Activated T-cell treated with anti-CD3 and anti-CD28 coated beads for 1 hour (primary cell): ENCODE results near the gene APLP2.
"Not testable (repeated sequence)": the region's sequence is repeated elsewhere in the genome, so short reads cannot be mapped to it uniquely, and the experiment has no call there.

Source experiments
- DNase-seq: peaks from one replicate; pipeline ENCODE4 v3.0.0-alpha.2; 2020; ENCODE audit warnings: low read depth

Gene APLP2

DNA sequence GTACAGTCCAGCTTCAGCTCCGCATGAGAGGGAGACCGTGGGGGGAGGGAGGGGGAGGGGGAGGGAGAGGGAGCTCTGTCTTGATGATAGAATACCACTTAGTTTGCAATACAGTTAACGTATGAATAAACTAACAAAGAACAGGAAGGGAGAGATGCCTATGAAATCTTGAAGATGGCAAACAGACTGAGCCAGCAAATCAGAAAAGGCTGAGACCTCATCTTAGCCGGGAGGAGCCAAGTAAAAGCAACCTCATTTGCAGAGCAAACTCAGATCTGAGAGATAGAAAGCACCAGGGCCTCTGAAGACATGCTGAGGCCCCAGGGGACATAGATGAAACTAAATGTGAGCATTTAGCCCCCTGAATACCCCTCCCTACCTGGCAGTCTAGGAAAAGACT is 23.0 kb downstream of the APLP2 start:
- no peak for DNase-seq

DNA sequence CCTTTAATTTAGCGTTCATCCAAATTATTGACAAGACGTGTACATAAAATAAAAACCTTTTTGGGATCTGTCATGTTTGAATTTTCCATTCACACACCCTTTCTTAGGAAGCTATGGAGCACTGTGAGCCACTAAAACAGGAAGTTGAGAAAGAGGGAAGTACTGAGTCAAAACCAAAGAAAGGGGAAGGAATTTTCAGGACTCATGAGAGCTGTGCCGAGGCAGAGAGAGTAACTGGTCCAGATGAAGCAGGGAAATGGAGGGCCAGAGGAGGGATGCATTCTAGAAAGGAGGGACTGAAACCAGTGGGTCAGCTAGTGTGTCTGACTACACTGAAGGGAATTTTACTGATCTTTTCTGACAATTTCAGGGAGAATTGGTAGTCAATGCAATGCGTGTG is 24.9 kb downstream of the APLP2 start:
- DNase-seq: no peak

DNA sequence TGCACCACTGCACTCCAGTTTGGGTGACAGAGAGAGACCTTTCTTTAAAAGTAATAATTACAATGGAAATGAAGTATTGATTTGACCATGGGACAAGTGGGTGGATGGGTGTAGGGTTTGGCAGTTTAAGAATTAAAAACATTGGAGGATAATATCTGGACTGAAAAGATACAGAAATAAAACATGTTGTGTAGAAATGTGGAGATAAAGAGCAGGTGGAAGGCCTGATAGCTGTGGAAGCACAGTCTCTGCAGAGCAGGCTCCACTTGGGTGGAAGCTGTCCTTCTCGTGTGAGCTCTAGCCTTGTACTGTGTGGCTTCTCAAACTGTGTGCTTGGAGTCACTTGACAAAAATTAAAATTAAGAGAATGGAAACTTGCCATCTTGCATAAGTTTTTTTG is 25.6 kb downstream of the APLP2 start:
- no peak for DNase-seq

DNA sequence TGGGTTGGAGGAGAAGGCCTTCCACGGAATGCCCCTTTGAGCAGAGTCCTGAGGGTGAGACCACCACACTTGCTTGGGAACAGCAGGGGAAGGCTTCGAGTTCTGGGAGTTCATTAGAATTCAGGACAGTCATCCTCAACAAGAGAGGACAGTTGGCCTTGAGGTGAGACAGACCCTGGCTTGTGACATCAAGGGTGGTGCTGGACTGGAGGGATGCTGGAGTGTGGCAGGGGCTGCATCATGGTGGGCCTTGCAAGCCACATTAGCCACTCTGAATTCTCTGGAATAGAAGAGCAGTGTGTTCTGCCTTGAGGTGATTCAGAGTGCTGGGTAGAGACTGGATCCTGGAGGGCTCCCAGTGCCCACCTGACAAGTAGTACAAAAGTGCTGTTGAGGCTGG is 26.3 kb downstream of the APLP2 start:
- no peak for DNase-seq

DNA sequence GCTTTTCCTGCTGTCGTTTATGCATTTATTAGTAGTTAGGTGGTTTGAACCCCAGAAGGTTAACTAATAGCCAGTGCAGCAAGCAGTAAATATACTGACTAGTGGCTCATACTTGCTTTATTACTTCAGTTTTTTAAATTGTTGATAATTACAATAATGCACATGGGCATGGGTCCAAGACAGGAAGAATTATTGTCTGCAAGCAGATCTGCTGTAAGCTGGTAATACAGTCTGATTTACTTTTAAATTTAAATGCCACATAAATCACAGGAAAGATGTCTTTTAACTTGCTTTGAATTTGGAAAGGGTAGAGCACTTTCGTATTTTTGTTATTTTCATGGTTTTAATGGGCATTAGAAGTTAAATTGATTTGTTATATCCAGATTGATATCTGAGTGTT is 27.1 kb downstream of the APLP2 start:
- DNase-seq: no peak

DNA sequence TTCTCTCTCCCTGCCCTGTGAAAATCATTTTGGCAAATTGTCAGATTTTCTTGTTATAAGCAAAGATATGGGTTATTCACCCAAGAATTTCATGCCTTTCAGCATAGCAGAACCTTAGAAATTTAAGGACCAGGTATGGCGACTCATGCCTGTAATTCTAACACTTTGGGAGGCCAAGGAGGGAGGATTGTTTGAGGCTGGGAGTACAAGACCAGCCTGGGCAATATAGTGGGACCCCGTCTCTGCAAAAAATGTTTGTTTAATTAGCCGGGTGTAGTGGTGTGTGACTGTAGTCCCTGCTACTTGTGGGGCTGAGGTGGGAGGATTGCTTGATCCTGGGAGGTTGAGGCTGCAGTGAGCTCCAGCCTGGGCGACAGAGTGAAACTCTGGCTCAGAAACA is 27.6 kb downstream of the APLP2 start:
- no peak for DNase-seq

DNA sequence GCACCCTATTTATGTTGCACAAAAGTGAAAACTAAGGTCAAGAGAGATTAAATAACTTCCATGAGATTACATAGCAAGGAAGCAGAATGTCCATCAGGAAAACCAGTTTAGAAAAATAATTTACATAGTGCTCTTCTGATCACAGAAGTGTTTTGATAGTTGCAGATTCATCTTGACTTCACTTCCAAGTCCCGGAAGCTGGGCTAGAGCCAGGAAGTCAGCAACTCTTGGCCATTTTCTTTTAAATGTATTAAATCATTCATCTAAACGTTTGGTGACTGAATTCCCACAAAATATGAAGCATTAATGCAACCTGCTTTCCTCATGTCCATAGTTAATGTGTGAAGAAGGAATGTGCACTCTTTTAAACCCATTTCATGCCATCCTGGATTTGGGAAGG is 29.7 kb downstream of the APLP2 start:
- DNase-seq: no peak

DNA sequence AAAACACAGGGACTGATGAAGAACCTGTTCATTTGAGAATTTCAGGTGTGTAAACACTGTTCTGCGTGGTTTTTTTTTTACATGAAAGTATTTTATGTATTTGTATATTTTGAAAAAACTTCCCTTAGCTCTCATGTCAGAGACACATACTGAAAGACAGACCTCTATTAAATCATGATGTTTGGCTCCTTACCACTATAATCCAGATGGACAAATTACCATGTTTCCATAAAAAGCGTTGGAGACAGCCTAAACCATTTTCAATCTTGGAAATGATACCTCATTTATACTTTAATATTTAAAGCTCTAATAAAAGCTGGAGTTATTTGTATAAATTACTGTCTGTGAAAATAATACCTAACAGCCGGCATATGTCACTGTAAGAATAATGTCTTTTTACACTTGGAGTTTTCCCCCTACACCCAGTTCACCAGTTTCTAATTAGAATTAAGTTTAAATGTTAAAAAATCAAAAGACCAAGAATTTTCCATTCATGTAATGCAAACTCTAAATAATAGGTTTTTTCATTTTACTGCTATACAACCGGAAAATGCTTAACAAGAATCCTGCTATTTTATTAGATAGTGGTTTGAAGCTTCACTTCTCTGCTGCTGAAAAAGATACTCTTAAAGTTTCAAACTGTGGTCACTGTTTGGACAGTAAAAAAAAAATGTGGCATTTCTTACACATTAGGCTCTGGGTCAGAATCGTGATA is 30.8 kb downstream of the APLP2 start:
- no peak for DNase-seq

DNA sequence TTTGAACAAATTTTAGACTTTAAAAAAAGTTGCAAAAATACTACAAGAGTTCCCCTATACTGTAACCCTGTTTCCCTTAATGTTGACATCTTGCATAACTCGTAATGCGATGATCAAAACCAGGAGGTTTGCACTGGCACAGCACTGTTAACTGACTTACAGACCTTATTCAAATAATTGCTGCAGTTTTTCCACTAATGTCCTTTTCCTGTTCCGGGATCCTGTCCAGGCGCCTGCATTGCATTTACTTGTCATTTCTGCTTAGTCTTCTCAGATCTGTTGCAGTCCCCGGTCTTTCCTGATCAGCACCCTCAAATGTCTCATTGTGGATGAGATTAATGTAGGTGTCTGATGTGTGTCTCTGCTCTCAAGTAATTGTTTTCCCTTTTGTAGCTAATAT is 32.0 kb downstream of the APLP2 start:
- DNase-seq: no peak

DNA sequence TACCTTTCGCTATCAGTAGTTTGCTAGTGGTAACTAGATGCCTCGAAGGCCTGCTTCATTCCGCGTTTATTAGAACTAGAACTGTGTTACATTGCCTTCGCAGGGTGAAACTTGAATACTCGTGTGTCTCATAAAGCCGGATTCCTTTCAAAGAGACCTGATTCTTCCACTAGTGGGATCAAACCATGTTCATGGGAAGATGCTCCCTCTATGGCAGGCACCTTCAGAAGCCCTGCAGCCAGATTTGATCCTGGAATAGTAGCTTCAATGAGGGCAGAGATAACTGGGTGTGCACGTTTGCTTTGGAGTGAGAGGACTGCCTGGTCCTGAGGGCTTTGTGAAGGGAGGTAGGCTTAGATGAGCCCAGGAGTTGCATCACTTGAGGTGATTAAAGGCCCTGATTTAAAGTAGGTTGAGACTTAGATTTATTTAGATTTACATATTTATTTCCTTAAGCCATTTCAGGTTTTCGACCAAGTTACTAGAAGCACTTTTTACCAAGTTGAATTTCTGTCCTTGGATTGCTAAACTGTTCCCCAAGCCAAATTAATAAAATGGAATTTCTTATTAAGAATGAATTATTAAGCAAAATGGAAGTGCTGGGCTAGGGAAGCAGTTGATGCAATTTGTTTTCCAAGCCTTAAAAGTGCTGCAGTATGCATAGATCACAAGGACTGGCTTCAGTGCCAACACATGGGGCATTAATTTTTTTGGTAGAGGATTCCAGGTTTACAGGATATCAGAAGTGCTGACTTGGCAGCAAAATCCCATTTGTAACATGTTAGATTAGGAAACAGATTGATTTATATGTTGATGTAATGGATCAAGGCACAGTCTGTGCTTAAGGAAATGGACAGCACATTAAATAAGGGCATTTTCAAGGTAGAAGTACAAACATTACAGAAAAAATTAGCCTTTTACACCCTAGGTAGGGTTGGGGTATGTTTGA is 32.9 kb downstream of the APLP2 start:
- DNase-seq: no peak

DNA sequence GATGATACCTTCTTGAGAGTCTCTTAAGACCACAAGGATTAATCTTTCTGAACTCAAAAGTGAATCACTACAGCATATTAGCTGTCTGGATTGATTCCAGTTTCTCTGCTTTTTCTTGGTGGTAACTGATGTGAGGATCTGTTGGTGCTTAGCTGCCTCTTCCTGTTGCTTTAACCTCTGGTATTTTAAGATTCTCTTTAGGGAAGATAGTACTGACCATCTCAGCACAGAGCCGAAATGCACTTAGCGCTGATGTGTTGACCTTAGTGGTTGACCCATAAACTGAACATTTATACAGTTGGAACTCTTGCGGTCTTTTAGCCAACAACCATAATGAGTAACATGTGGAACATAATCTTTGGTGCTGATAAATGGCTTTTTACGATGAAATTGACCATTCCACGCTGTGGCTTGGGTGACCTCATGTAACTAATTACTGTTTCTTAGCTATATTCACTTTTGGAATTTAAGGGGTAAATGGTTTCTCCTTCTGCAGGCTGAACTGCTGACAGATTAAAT is 33.7 kb downstream of the APLP2 start:
- no peak for DNase-seq

DNA sequence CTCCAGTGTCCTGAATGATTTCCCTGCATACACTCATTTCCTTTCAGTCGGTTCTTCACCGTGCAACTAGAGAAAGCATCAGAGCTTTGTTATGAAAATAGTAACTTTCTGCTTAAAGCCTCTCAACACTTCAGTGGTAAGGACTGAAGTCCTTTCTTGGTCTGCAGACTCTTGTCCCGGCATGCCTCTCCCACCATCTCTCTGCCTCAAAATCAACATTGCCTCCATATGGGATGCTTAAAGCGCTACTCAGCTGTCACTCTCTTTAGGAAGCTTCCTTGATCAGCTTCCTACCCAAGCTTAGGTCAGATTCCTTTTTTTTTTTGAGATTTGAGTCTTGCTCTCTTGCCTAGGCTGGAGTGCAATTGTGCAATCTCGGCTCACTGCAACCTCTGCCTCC is 36.7 kb downstream of the APLP2 start:
- no peak for DNase-seq

DNA sequence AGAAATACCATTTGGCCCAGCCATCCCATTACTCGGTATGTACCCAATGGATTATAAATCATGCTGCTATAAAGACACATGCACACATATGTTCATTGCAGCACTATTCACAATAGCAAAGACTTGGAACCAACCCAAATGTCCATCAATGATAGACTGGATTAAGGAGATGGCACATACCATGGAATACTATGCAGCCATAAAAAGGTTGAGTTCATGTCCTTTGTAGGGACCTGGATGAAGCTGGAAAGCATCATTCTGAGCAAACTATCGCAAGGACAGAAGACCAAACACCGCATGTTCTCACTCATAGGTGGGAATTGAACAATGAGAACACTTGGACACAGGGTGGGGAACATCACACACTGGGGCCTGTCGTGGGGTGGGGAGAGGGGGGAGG is 39.0 kb downstream of the APLP2 start:
- not testable (repeated sequence) for DNase-seq

DNA sequence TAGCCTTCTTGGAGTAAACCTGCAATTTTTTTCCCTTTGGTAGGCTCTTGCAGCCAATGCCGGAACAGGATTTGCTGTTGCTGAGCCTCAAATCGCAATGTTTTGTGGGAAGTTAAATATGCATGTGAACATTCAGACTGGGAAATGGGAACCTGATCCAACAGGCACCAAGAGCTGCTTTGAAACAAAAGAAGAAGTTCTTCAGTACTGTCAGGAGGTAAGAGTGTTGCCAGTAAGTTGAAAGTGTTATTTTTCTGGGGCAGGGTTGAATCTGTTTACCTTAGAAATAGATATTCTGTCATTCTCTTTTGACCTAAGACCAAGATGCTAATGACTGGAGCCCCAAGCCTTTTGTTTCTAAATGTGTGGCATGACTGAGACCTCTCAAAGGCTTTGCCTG is 39.7 kb downstream of the APLP2 start:
- DNase-seq: no peak

DNA sequence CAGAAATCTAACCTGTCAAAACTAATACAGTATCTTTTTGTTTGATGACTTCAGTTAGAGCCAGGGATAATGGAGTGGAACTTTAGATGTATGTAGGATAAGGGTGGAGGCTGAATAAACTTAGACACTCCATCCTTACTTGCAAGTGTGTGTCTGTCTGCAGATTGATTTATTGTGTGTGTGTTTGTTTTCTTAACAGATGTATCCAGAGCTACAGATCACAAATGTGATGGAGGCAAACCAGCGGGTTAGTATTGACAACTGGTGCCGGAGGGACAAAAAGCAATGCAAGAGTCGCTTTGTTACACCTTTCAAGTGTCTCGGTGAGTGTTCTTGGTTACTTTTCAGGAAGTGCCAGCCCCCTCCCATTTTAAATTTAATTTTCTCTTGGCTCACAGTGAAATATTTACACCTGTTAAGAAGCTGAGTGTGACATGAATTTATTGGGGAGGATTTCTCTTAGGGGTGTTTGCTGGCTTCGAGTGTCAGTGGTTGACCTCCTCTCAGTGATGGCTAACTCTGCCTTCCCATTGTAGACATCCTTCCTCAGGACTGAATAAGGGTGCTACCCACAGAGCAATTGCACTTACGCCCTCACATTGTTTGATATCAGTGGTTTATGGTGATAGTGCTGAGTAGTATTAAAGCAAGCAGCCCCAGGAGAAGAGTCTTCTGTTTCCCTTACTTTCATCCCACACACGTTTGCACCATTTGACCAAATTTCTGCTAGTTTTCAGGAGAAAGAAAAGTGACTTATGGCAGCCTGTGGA is 40.8 kb downstream of the APLP2 start:
- no peak for DNase-seq

DNA sequence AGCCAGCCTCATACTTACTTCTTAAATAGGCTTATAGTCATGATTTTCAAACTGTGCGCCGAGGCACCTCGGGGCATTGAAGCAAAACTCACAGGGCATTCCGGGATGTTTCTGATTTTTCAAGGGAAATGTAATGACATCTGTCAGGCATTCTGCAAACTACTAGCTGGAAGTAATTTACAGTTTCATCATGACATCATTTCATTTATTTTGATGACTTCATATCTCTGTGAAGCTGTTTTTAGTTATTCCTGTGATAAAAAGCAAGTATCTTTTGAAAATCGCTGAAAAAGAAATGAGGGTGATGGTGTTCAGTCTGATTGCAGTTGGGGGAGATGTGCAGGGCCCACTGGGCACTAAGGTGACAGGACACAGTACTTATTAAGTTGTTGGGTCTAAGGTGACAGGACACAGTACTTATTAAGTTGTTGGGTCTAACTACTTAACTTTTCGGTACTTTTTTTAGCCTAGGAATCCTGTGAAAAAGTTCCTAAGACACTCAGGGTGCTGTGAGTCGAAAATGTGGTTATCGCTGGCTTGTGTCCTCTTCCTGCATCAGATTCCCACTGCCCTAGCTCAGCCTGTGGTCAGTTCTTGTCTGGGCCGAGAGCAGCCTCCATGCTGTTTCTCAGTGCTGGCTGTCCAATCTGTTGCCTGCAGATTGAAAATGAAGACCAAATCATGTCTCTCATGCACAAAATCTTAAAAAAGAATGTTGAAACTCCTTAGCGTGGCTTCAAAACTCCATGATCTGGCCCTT is 42.6 kb downstream of the APLP2 start:
- no peak for DNase-seq

DNA sequence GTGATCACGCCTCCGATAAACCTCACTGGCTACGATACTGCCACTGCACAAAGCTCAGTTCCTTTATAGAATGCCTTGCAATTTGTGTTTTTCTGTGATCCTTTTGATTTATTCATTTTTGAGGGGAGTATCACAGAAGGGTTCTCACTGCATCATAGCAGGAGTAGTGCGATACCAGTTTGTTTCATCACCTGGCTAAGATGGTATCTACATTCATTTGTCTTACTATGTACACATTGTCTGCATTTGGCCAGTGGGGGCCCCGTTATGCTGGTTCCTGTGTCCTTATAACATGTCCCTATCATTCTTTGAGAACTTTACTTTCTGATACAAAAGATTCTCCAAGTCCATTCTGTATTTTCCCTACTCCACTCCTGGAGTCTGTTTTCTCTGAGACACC is 44.6 kb downstream of the APLP2 start:
- no peak for DNase-seq

DNA sequence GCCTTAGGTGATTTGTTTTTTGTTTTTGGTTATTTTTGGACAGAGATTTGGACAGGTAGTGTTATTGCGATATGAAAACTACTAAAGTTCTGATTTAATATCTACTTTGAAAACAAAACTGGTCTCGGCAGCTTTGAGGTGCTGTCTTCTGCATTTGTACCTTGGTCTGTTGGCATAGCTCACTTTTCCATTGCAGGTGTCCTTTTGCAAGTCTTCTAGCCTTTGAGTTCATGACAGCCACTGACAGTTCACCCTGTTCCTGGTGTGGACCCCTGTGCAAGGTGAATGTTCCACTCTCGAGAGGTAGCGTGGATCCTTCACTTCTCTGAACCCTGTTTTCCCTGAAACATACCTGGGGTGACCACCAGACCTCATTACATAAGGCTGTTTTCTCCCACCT is 45.0 kb downstream of the APLP2 start:
- no peak for DNase-seq

DNA sequence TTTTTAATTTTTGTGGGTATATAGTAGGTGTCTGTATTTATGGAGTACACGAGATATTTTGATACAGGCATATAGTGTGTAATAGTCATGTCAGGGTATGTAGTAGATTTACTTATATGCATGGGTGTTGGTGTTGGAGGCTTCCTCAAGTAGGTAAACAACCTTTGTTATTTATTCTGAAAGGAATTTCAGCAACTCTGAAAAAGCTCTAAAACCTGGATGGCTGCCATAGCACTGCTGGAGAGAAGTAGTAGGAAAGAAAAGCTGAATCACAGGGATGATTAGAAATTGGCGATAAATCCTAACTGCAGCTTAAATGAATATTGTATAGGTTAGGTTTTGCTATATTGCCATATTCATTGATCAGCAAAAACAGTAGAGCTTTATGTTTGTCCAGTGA is 45.5 kb downstream of the APLP2 start:
- no peak for DNase-seq

DNA sequence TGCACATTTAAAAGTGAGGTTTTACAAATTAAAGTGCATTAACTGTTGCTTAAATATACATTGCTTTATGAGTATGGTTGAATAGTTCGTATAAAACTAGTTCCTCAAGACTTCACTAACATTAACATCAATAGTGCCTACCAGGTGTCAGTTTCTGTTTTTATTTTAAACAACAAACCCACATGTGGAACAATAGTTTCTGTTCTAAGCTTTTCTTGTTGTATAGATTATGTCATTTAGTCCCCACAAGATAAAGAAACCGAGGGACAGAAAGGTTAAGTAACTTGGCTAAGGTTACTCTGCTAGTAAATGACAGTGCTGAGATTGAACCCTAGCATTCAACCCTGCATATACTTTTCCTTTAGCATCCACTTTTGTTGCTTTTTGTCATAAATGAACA is 48.5 kb downstream of the APLP2 start:
- DNase-seq: no peak

DNA sequence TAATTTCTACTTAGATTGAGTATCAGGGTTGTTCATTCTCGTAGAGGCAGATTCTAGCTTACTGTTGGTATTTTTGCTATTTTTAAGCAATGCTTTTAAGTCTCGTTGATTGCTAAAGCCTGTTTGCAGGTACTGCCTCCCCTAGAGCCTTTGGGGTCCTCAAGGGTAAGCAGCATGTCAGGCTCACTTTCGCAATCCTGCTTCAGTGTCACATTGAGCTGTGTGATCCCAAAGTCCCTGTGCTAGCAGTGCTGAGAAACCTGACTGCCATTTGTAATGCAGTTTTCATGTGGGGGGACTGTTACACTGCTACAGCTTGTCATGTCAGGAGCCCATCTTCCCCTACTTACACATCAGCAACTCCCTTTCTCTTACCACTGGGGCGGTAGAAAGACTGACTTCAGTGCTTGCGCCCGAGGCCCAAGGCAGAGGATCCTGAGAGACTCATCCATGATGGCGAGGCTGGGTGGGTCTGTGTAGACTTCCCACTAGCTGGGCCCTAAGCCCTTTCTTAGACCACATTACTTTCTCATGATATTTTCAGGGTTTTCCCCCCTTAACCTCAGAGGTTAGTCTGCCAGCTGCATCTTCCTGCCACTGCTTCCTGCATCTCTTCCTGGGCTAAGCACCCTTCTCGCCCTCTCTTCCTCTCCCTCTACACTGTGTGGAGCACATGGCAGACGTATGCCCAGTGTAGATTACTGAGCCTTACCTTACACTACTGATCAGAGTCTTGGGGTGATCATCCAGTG is 49.1 kb downstream of the APLP2 start:
- DNase-seq: no peak
